Mucosa of descending colon (tissue), 3 donors: ENCODE results near the gene FARP2. TPM values are rescaled to one million over a fixed set of nuclear protein-coding genes. Genes with fewer than 3 reads are reported as not detected.

ENCODE experiments used
- ATAC-seq: fragments of 200-7000 bp; cut with Tn5 transposase; one replicate; pipeline ENCODE4 v1.9.1; 2020; ENCODE audit warnings: mild to moderate bottlenecking, moderate library complexity
- DNase-seq, 3 donors: peaks; one replicate each; pipeline ENCODE4 v3.0.0-alpha.2; 2020
- H3K36me3 ChIP-seq: fragments of 200-600 bp; one replicate; pipeline ENCODE4 v1.8.0; 2021; ENCODE audit warnings: low read depth, mild to moderate bottlenecking
- H3K4me1 ChIP-seq: fragments of 200-600 bp; one replicate; pipeline ENCODE4 v1.8.0; 2021; ENCODE audit warnings: low read depth, mild to moderate bottlenecking
- H3K4me3 ChIP-seq: fragments of 200-600 bp; one replicate; pipeline ENCODE4 v1.8.0; 2021; ENCODE audit warnings: mild to moderate bottlenecking
- H3K9me3 ChIP-seq: fragments of 200-600 bp; one replicate; pipeline ENCODE4 v1.8.0; 2021; ENCODE audit warnings: mild to moderate bottlenecking
- CTCF ChIP-seq: fragments of 200-600 bp; IDR thresholded peaks from one replicate; pipeline ENCODE4 v1.8.0; 2022; ENCODE audit warnings: antibody characterized with exemption, mild to moderate bottlenecking
- intact Hi-C, 2 donors: fragments of 100-400 bp; cut with DNase I in 1 of 2; cut with micrococcal nuclease in 1 of 2; formaldehyde crosslinking; loops; one replicate each; pipeline versions ENCODE4 v1.11.0 to v1.11.1; 2022; cut with DNase I, micrococcal nuclease
- microRNA-seq: library from miRNA; unstranded; fragments of <30 nt; microRNA quantifications from one replicate; pipeline ENCODE4, GENCODE V29; 2019
- total RNA-seq, 3 donors: library from RNA; stranded (reverse); fragmentation: NEBNext Ultra II Directional in 2 of 3; extraction: Animal tissue kit (Norgen Biotek cat#: 25700) in 2 of 3; gene quantifications; one replicate each; pipeline versions ENCODE4 v1.2.1 to v1.2.4, GENCODE V29; 2021 to 2023
- donor health status: DM: no; HTN: no; CAD: no; lungs with moderate emphysema.
- donor health status: DM: no; HTN: no; CAD: no.
- donor health status: DM: no; HTN: yes; CAD: no.

FARP2 gene
- total RNA-seq, 3 donors from 2014 or later = 98.1 to 163 (median 109) TPM

GRCh38 chr2:241539616-241540374, 183.7 kb downstream of the FARP2 start:
- DNase-seq (no peak), ATAC-seq (no peak)
- H3K4me3 ChIP-seq = no peak overlapping the region
- H3K36me3 ChIP-seq = no peaks in the 10 kb centered on the region
- no peak for TF ChIP-seq CTCF
- no peaks in the 10 kb centered on the region for H3K9me3 ChIP-seq
- peaks cover 11% of the 10 kb centered on the region for H3K4me1 ChIP-seq
- intact Hi-C loops = no loop called here

- intact Hi-C loops = no loop called here
These were observed 184.3 kb downstream of the FARP2 start for GRCh38 chr2:241540401-241540770.

GRCh38 chr2:241540771-241541561, 184.9 kb downstream of the FARP2 start:
- no peak for TF ChIP-seq CTCF
- Histone ChIP-seq H3K9me3 (no peaks in the 10 kb centered on the region), H3K36me3 (no peaks in the 10 kb centered on the region), H3K4me1 (peaks cover 11% of the 10 kb centered on the region), H3K4me3 (no peak overlapping the region)
- intact Hi-C loops = no loop called here
- ATAC-seq (peak; percentile 98), DNase-seq (peak; percentile 62 to 82 (median 79))

More at GRCh38 chr2:241540401-241540770, 184.3 kb downstream of the FARP2 start:
- Histone ChIP-seq H3K9me3 (no peaks in the 10 kb centered on the region), H3K36me3 (no peaks in the 10 kb centered on the region), H3K4me3 (no peak overlapping the region), H3K4me1 (peaks cover 11% of the 10 kb centered on the region)
- TF ChIP-seq CTCF = no peak
- no peak for ATAC-seq
- DNase-seq = no peak

- H3K4me3 ChIP-seq = no peak overlapping the region
- ATAC-seq (no peak), DNase-seq (no peak)
- intact Hi-C loops = no loop called here
- no peak for TF ChIP-seq CTCF
- H3K36me3 ChIP-seq = no peaks in the 10 kb centered on the region
- peaks cover 11% of the 10 kb centered on the region for H3K4me1 ChIP-seq
- no peaks in the 10 kb centered on the region for H3K9me3 ChIP-seq
These were observed 185.6 kb downstream of the FARP2 start for GRCh38 chr2:241541564-241542277.

- intact Hi-C loops = no loop called here
- no peak overlapping the region for H3K4me3 ChIP-seq
- DNase-seq = no peak
- no peaks in the 10 kb centered on the region for H3K36me3 ChIP-seq
- ATAC-seq = no peak
- TF ChIP-seq CTCF = no peak
- H3K4me1 ChIP-seq = peaks cover 11% of the 10 kb centered on the region
- H3K9me3 ChIP-seq = no peaks in the 10 kb centered on the region
These were observed 186.2 kb downstream of the FARP2 start for GRCh38 chr2:241542278-241542605.

Small RNA genes lying within 50 kb of the gene (microRNA-seq; reads per million reads assigned to microRNA genes)
- gene MIR3133 = not detected

Other genes with a start within 250 kb of the FARP2 start
- 10 to 100 TPM in 2 of 3 donors, 1 to 10 TPM in 1; 6.8 to 25.5 (median 20.6) TPM for gene PASK, start 206.8 kb upstream of the FARP2 start, total RNA-seq
- gene PPP1R7, start 205.8 kb upstream of the FARP2 start, total RNA-seq = 10 to 100 TPM; 59.3 to 68.9 (median 61.9) TPM
- gene ANO7, start 167.6 kb upstream of the FARP2 start, total RNA-seq = 100 to 1,000 TPM in 1 of 3 donors, 10 to 100 TPM in 2; 33.9 to 106 (median 83.5) TPM
- 100 to 1,000 TPM; 363 to 417 (median 379) TPM for gene HDLBP, start 40.6 kb upstream of the FARP2 start, total RNA-seq
- 100 to 1,000 TPM; 185 to 262 (median 221) TPM for gene SEPTIN2, start 40.4 kb upstream of the FARP2 start, total RNA-seq
- 100 to 1,000 TPM in 2 of 3 donors, 10 to 100 TPM in 1; 89.8 to 137 (median 129) TPM for gene STK25, start 152.3 kb downstream of the FARP2 start, total RNA-seq
- 10 to 100 TPM in 1 of 3 donors, 1 to 10 TPM in 2; 6.7 to 25.5 (median 7.4) TPM for gene BOK, start 202.5 kb downstream of the FARP2 start, total RNA-seq